Adrenal gland (tissue), 12 donors: Measurements from ENCODE around the gene NFATC1. TPM values are rescaled to one million over a fixed set of nuclear protein-coding genes. Genes with fewer than 3 reads are reported as not detected.

ENCODE experiments used
- DNase-seq, 7 donors: peaks; one replicate each; pipeline ENCODE4 v3.0.0-alpha.2; 2019 to 2020
- H3K27ac ChIP-seq, 5 donors: fragments of 200-600 bp; sonication (generic) in 4 of 5; 1 replicate in 3 of 5; 2 replicates in 2 of 5; pipeline versions ENCODE4 v1.5.1 to v1.8.0; 2016 to 2020; ENCODE audit warnings: mild to moderate bottlenecking in 1 of 5
- H3K27me3 ChIP-seq: fragments of 200-600 bp; 2 replicates; pipeline ENCODE4 v1.8.0; 2021
- H3K36me3 ChIP-seq, 2 donors: fragments of 200-600 bp; replicated peaks in 1 of 2; 1 replicate in 1 of 2; 2 replicates in 1 of 2; pipeline versions ENCODE4 v1.5.1 to v1.8.0; 2018 to 2022
- H3K4me1 ChIP-seq, 2 donors: fragments of 200-600 bp; replicated peaks in 1 of 2; 1 replicate in 1 of 2; 2 replicates in 1 of 2; pipeline versions ENCODE4 v1.5.1 to v1.8.0; 2018 to 2021
- H3K4me3 ChIP-seq, 4 donors: fragments of 200-600 bp; sonication (generic) in 3 of 4; one replicate each; pipeline ENCODE4 v1.5.1; 2016 to 2018
- H3K9me3 ChIP-seq, 3 donors: fragments of 200-600 bp; sonication (generic) in 1 of 3; replicated peaks in 1 of 3; 1 replicate in 2 of 3; 2 replicates in 1 of 3; pipeline versions ENCODE4 v1.5.1 to v1.8.0; 2016 to 2021
- POLR2A ChIP-seq, 2 donors: fragments of 450-650 bp; IDR thresholded peaks; one replicate each; pipeline ENCODE4 v1.6.1; 2017; ENCODE audit warnings: antibody characterized with exemption in 2 of 2, mild to moderate bottlenecking in 2 of 2, moderate library complexity in 1 of 2
- WGBS, 4 donors: extraction: QIAGEN DNeasy Blood & Tissue Kit in 2 of 4; methylation state at CpG; one replicate each; pipeline versions ENCODE4 v1.1.5 to v1.1.7; 2013 to 2017; 5-methylcytosine and 5-hydroxymethylcytosine counted together
- intact Hi-C, 2 donors: fragments of 100-400 bp; cut with DNase I; formaldehyde crosslinking; loops; one replicate each; pipeline versions ENCODE4 v1.14.1 to v1.15.0; 2022 to 2023
- polyA plus RNA-seq, 3 donors: library from polyadenylated mRNA; stranded (reverse); fragments of 200-250 nt in 2 of 3; fragments of 350-450 nt in 1 of 3; fragmentation: Illumina TruSeq in 1 of 3; extraction: RNeasy Lipid Tissue Mini Kit (QIAGEN cat#74804) in 1 of 3; gene quantifications; one replicate each; pipeline ENCODE4 v1.2.3, GENCODE V29; 2013 to 2014
- total RNA-seq, 9 donors: library from RNA; depleted of rRNA in 4 of 9; stranded (reverse); fragments of >200 nt in 4 of 9; fragments of 120-200 nt in 1 of 9; fragmentation: NEBNext Ultra II Directional in 1 of 9; extraction: Animal tissue kit (Norgen Biotek cat#: 25700) in 1 of 9; gene quantifications; one replicate each; pipeline versions ENCODE4 v1.1.0 to v1.2.4, GENCODE V29; 2013 to 2023
- TF ChIP-seq, protein P1 (sequence below), 6 experiments: fragments of 450-650 bp in 4 of 6; fragments of 200-600 bp in 2 of 6; sonication (generic) in 1 of 6; IDR thresholded peaks; 1 replicate in 5 of 6; 2 replicates in 1 of 6; pipeline versions ENCODE4 v1.5.1 to v1.8.0; 2016 to 2021; ENCODE audit warnings: antibody characterized with exemption in 6 of 6, mild to moderate bottlenecking in 2 of 6, moderate library complexity in 1 of 6
- donor health status: healthy with polysubstance abuse.
- donor health status: Bipolar disorder and iron deficiency.
- donor health status: DM: yes; HTN: yes; CAD: no.
- donor health status: DM: no; HTN: no; CAD: no.
- donor health status: DM: no; HTN: no; CAD: no.
- donor health status: DM: yes; HTN: yes; CAD: no.

NFATC1 gene
- total and polyA plus RNA-seq, 12 donors: 0.50 to 20.9 (median 6.7) TPM

DNA sequence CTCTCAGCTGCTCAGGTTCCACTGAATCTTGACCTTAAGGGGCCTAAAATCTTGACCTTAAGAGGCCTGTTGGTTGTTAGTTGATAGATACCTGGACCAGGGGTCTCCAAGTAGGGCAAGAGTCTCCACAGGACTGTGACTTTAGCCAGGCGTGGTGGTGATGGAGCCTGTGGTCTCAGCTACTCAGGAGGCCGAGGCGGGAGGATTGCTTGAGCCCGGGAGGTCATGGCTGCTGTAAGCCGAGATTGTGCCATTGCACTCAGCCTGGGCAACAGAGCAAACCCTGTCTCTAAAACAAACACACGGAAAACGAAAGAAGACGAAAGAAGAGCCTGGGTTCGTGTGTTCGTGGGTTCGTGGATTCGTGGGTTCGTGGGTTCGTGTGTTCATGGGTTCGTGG, 163.7 kb downstream of the NFATC1 start:
- no peaks in the 10 kb centered on the region for H3K36me3 ChIP-seq
- H3K9me3 ChIP-seq: no peaks in the 10 kb centered on the region
- H3K27ac ChIP-seq: no peak overlapping the region
- no peak overlapping the region for H3K4me3 ChIP-seq
- intact Hi-C loops: no loop called here
- no peaks in the 10 kb centered on the region for H3K4me1 ChIP-seq
- TF ChIP-seq, protein P1, sequence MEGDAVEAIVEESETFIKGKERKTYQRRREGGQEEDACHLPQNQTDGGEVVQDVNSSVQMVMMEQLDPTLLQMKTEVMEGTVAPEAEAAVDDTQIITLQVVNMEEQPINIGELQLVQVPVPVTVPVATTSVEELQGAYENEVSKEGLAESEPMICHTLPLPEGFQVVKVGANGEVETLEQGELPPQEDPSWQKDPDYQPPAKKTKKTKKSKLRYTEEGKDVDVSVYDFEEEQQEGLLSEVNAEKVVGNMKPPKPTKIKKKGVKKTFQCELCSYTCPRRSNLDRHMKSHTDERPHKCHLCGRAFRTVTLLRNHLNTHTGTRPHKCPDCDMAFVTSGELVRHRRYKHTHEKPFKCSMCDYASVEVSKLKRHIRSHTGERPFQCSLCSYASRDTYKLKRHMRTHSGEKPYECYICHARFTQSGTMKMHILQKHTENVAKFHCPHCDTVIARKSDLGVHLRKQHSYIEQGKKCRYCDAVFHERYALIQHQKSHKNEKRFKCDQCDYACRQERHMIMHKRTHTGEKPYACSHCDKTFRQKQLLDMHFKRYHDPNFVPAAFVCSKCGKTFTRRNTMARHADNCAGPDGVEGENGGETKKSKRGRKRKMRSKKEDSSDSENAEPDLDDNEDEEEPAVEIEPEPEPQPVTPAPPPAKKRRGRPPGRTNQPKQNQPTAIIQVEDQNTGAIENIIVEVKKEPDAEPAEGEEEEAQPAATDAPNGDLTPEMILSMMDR (IDR thresholded peaks at IDR 0.05): no peak
- no peak for TF ChIP-seq POLR2A (IDR thresholded peaks at IDR 0.05)
- DNase-seq: no peak
- no peaks in the 10 kb centered on the region for H3K27me3 ChIP-seq
- 90 to 92% (median 91%) methylated on average over 14 to 15 of the region's 15 CpGs for WGBS, 4 donors

GRCh38 chr18:79560042-79560860, 164.5 kb downstream of the NFATC1 start:
- Histone ChIP-seq H3K27ac (no peak overlapping the region), H3K9me3 (no peaks in the 10 kb centered on the region), H3K4me1 (no peaks in the 10 kb centered on the region), H3K4me3 (no peak overlapping the region), H3K27me3 (no peaks in the 10 kb centered on the region), H3K36me3 (no peaks in the 10 kb centered on the region)
- WGBS, 4 donors: 84 to 86% (median 85%) methylated on average over 19 to 34 of the region's 34 CpGs
- intact Hi-C loops: no loop called here
- TF ChIP-seq POLR2A (IDR thresholded peaks at IDR 0.05): no peak
- TF ChIP-seq, protein P1 (IDR thresholded peaks at IDR 0.05): no peak
- DNase-seq: no peak

DNA sequence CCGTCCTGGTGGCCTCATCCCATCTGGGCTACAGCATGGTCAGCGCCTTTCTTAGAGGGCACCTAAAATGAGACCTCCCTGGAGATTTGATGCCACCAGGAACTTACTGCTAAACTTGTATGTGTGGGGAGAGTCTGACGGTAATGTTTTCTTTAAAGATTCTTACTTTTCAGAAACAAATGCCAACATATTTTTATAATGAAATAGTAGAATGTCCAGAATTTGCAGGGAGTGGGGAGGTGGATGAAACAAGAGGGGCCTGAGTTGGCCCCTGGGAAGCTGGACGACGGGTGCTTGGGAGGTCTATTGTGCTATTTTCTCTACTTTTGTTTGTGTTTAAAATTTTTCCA, 165.1 kb downstream of the NFATC1 start:
- no peak overlapping the region for H3K27ac ChIP-seq
- WGBS, 4 donors: 69 to 80% (median 78%) methylated on average over 5 of the region's 5 CpGs
- intact Hi-C loops: no loop called here

DNA sequence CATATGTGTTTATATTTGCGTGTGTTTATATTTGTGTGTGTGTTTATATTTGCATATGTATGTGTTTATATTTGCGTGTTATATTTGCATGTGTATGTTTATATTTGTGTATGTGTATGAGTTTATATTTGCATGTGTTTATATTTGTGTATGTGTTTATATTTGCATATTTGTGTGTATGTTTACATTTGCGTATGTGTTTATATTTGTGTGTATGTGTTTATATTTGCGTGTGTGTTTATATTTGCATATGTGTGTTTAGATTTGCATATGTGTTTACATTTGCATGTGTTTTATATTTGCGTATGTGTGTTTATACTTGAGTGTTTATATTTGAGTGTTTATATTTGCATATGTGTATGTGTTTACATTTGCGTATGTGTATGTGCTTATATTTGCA, 168.2 kb downstream of the NFATC1 start:
- Histone ChIP-seq H3K4me1 (no peaks in the 10 kb centered on the region), H3K36me3 (no peaks in the 10 kb centered on the region), H3K9me3 (no peaks in the 10 kb centered on the region), H3K27me3 (no peaks in the 10 kb centered on the region), H3K4me3 (no peak overlapping the region), H3K27ac (no peak overlapping the region)
- DNase-seq: no peak
- WGBS, 4 donors: 81 to 94% (median 85%) methylated on average over 6 of the region's 6 CpGs
- intact Hi-C loops: no loop called here
- TF ChIP-seq, protein P1 (IDR thresholded peaks at IDR 0.05): no peak
- no peak for TF ChIP-seq POLR2A (IDR thresholded peaks at IDR 0.05)

More for the DNA sequence above, 165.1 kb downstream of the NFATC1 start:
- Histone ChIP-seq H3K4me1 (no peaks in the 10 kb centered on the region), H3K9me3 (no peaks in the 10 kb centered on the region), H3K36me3 (no peaks in the 10 kb centered on the region), H3K4me3 (no peak overlapping the region), H3K27me3 (no peaks in the 10 kb centered on the region)
- TF ChIP-seq, protein P1 (IDR thresholded peaks at IDR 0.05): no peak
- no peak for TF ChIP-seq POLR2A (IDR thresholded peaks at IDR 0.05)
- no peak for DNase-seq
